ENCODE measurements around the gene ATP1A2. TPM values are rescaled to one million over a fixed set of nuclear protein-coding genes. Genes with fewer than 3 reads are reported as not detected.

ATP1A2 gene
- total RNA-seq, 3 donors from 2014 or later (not counting 1 experiment from before 2014, with no cell fraction given), result not detected

- 85% methylated on average over 3 of the region's 3 CpGs for whole genome bisulfite sequencing (ENCODE audit: insufficient coverage)
- TF ChIP-seq CTCF (IDR thresholded peaks at IDR 0.05), result no peak
- no peak for DNase-seq
- intact Hi-C loops (cut with micrococcal nuclease), result no loop called here
- Mint-ChIP-seq H3K9me3 (no peaks in the 10 kb centered on the region), H3K4me1 (peaks cover 0 to 7% of the 10 kb centered on the region in 2 donors), H3K27me3 (ENCODE audit: low read depth in 2 of 2) (peaks cover 8 to 12% of the 10 kb centered on the region in 2 donors), H3K36me3 (no peaks in the 10 kb centered on the region), H3K27ac (no peak overlapping the region), H3K4me3 (no peak overlapping the region)
- H3K9me3 ChIP-seq (ENCODE audit: control insufficient read depth, insufficient read depth, low read length), result no peaks in the 10 kb centered on the region
- H3K36me3 ChIP-seq (ENCODE audit: control insufficient read depth, insufficient read depth, low read length), result no peaks in the 10 kb centered on the region
- no peaks in the 10 kb centered on the region for H3K27me3 ChIP-seq (ENCODE audit: control insufficient read depth, insufficient read depth, low read length)
- H3K27ac ChIP-seq (ENCODE audit: low read length), result no peak overlapping the region
- H3K4me3 ChIP-seq (ENCODE audit: low read length), result no peak overlapping the region
- no peaks in the 10 kb centered on the region for H3K4me1 ChIP-seq (ENCODE audit: control insufficient read depth, insufficient read depth, low read length)
- ATAC-seq, result no peak
Observed at GRCh38 chr1:160148121-160148520, 32.6 kb downstream of the ATP1A2 start.

GRCh38 chr1:160149233-160149632 lies 33.7 kb downstream of the ATP1A2 start:
- Mint-ChIP-seq H3K27ac (no peak overlapping the region), H3K36me3 (no peaks in the 10 kb centered on the region)
- intact Hi-C loops (cut with micrococcal nuclease), result no loop called here

GRCh38 chr1:160149716-160150115 lies 34.2 kb downstream of the ATP1A2 start:
- no peaks in the 10 kb centered on the region for H3K36me3 ChIP-seq (ENCODE audit: control insufficient read depth, insufficient read depth, low read length)
- H3K9me3 ChIP-seq (ENCODE audit: control insufficient read depth, insufficient read depth, low read length), result no peaks in the 10 kb centered on the region
- no peak overlapping the region for H3K4me3 ChIP-seq (ENCODE audit: low read length)
- H3K4me3 Mint-ChIP-seq, result no peak overlapping the region
- intact Hi-C loops (cut with micrococcal nuclease), result no loop called here
- no peaks in the 10 kb centered on the region for H3K36me3 Mint-ChIP-seq
- no peaks in the 10 kb centered on the region for H3K9me3 Mint-ChIP-seq
- peaks cover 3 to 8% of the 10 kb centered on the region in 2 donors for H3K27me3 Mint-ChIP-seq (ENCODE audit: low read depth in 2 of 2)
- 100% methylated on average over 1 of the region's 2 CpGs for WGBS (ENCODE audit: insufficient coverage)
- no peak overlapping the region for H3K27ac Mint-ChIP-seq
- no peaks in the 10 kb centered on the region for H3K4me1 ChIP-seq (ENCODE audit: control insufficient read depth, insufficient read depth, low read length)
- no peak overlapping the region for H3K27ac ChIP-seq (ENCODE audit: low read length)
- no peak for DNase-seq
- H3K4me1 Mint-ChIP-seq, result peaks cover 0 to 7% of the 10 kb centered on the region in 2 donors
- H3K27me3 ChIP-seq (ENCODE audit: control insufficient read depth, insufficient read depth, low read length), result no peaks in the 10 kb centered on the region
- TF ChIP-seq CTCF (IDR thresholded peaks at IDR 0.05), result no peak
- ATAC-seq, result no peak

More at GRCh38 chr1:160149233-160149632, 33.7 kb downstream of the ATP1A2 start:
- DNase-seq, result no peak
- H3K27me3 Mint-ChIP-seq (ENCODE audit: low read depth in 2 of 2), result peaks cover 5 to 8% of the 10 kb centered on the region in 2 donors
- no peaks in the 10 kb centered on the region for H3K36me3 ChIP-seq (ENCODE audit: control insufficient read depth, insufficient read depth, low read length)
- no peak for ATAC-seq
- peaks cover 0 to 7% of the 10 kb centered on the region in 2 donors for H3K4me1 Mint-ChIP-seq
- H3K9me3 Mint-ChIP-seq, result no peaks in the 10 kb centered on the region
- TF ChIP-seq CTCF (IDR thresholded peaks at IDR 0.05), result no peak
- H3K4me3 ChIP-seq (ENCODE audit: low read length), result no peak overlapping the region
- H3K27ac ChIP-seq (ENCODE audit: low read length), result no peak overlapping the region
- no peaks in the 10 kb centered on the region for H3K4me1 ChIP-seq (ENCODE audit: control insufficient read depth, insufficient read depth, low read length)
- H3K9me3 ChIP-seq (ENCODE audit: control insufficient read depth, insufficient read depth, low read length), result no peaks in the 10 kb centered on the region
- H3K27me3 ChIP-seq (ENCODE audit: control insufficient read depth, insufficient read depth, low read length), result no peaks in the 10 kb centered on the region
- H3K4me3 Mint-ChIP-seq, result no peak overlapping the region

- Histone ChIP-seq H3K4me3 (ENCODE audit: low read length) (no peak within 1 kb of the TSS), H3K27ac (ENCODE audit: low read length) (no peak within 1 kb of the TSS), H3K27me3 (ENCODE audit: control insufficient read depth, insufficient read depth, low read length) (no peaks in the 10 kb centered on the region), H3K36me3 (ENCODE audit: control insufficient read depth, insufficient read depth, low read length) (no peaks in the 10 kb centered on the region), H3K4me1 (ENCODE audit: control insufficient read depth, insufficient read depth, low read length) (no peaks in the 10 kb centered on the region), H3K9me3 (ENCODE audit: control insufficient read depth, insufficient read depth, low read length) (no peaks in the 10 kb centered on the region)
- 90% methylated on average over 6 of the region's 6 CpGs for WGBS (ENCODE audit: insufficient coverage)
- Mint-ChIP-seq H3K4me1 (peaks cover 0 to 7% of the 10 kb centered on the region in 2 donors), H3K27ac (no peak within 1 kb of the TSS), H3K4me3 (no peak within 1 kb of the TSS), H3K9me3 (no peaks in the 10 kb centered on the region), H3K36me3 (no peaks in the 10 kb centered on the region), H3K27me3 (ENCODE audit: low read depth in 2 of 2) (peaks cover 0 to 11% of the 10 kb centered on the region in 2 donors)
- ATAC-seq (no peak), DNase-seq (no peak)
- intact Hi-C loops (cut with micrococcal nuclease), result no loop called here
- TF ChIP-seq CTCF (IDR thresholded peaks at IDR 0.05), result no peak
Observed at GRCh38 chr1:160151303-160151702, 35.7 kb downstream of the ATP1A2 start, which contains the start of gene ATP1A4. Gene ATP1A4 (plus strand): TSS chr1:160151603. CDS start chr1:160152041, 438 bp downstream.
